ENCODE data around the gene CEP112.
"Not testable (repeated sequence)": the region's sequence is repeated elsewhere in the genome, so short reads cannot be mapped to it uniquely, and the experiment has no call there.

CEP112 gene

GRCh38 chr17:66210208-66210574 lies 18.3 kb upstream of the CEP112 start:
- no peak for DNase-seq

GRCh38 chr17:66207936-66208335 lies 16.0 kb upstream of the CEP112 start:
- no peak for DNase-seq

GRCh38 chr17:66203274-66204015 lies 11.5 kb upstream of the CEP112 start:
- no peak for DNase-seq

- no peak for DNase-seq
These were observed 8.8 kb upstream of the CEP112 start for GRCh38 chr17:66200685-66201092.

GRCh38 chr17:66198242-66198641 lies 6.3 kb upstream of the CEP112 start:
- no peak for DNase-seq

- no peak for DNase-seq
These were observed 400 bp upstream of the CEP112 start for GRCh38 chr17:66192378-66192687.

GRCh38 chr17:66190738-66191592 lies 968 bp downstream of the CEP112 start:
- DNase-seq = no peak

- DNase-seq = no peak
These were observed 4.2 kb downstream of the CEP112 start for GRCh38 chr17:66187718-66188117.

- DNase-seq = no peak
These were observed 6.1 kb downstream of the CEP112 start for GRCh38 chr17:66185862-66186261.

GRCh38 chr17:66184392-66184791 lies 7.5 kb downstream of the CEP112 start:
- DNase-seq = no peak

GRCh38 chr17:66183529-66183928 lies 8.4 kb downstream of the CEP112 start:
- DNase-seq = no peak

GRCh38 chr17:66178642-66179041 lies 13.3 kb downstream of the CEP112 start:
- no peak for DNase-seq

- DNase-seq = no peak
These were observed 14.9 kb downstream of the CEP112 start for GRCh38 chr17:66177048-66177447.

GRCh38 chr17:66175892-66176291 lies 16.0 kb downstream of the CEP112 start:
- DNase-seq = no peak

- no peak for DNase-seq
These were observed 19.2 kb downstream of the CEP112 start for GRCh38 chr17:66172691-66173223.

- DNase-seq = no peak
These were observed 19.8 kb downstream of the CEP112 start for GRCh38 chr17:66172144-66172543.

GRCh38 chr17:66171692-66172091 lies 20.2 kb downstream of the CEP112 start:
- DNase-seq = no peak

GRCh38 chr17:66171172-66171571 lies 20.8 kb downstream of the CEP112 start:
- DNase-seq = no peak

- no peak for DNase-seq
These were observed 22.1 kb downstream of the CEP112 start for GRCh38 chr17:66169839-66170238.

GRCh38 chr17:66167189-66167815 lies 24.6 kb downstream of the CEP112 start:
- DNase-seq = no peak

GRCh38 chr17:66165537-66166123 lies 26.3 kb downstream of the CEP112 start:
- DNase-seq = no peak

GRCh38 chr17:66155055-66155454 lies 36.9 kb downstream of the CEP112 start:
- not testable (repeated sequence) for DNase-seq

- no peak for DNase-seq
These were observed 39.2 kb downstream of the CEP112 start for GRCh38 chr17:66152756-66153155.
